ENCODE data around the gene ATF6.
"Not testable (repeated sequence)": the region's sequence is repeated elsewhere in the genome, so short reads cannot be mapped to it uniquely, and the experiment has no call there.

ATF6 gene, protein sequence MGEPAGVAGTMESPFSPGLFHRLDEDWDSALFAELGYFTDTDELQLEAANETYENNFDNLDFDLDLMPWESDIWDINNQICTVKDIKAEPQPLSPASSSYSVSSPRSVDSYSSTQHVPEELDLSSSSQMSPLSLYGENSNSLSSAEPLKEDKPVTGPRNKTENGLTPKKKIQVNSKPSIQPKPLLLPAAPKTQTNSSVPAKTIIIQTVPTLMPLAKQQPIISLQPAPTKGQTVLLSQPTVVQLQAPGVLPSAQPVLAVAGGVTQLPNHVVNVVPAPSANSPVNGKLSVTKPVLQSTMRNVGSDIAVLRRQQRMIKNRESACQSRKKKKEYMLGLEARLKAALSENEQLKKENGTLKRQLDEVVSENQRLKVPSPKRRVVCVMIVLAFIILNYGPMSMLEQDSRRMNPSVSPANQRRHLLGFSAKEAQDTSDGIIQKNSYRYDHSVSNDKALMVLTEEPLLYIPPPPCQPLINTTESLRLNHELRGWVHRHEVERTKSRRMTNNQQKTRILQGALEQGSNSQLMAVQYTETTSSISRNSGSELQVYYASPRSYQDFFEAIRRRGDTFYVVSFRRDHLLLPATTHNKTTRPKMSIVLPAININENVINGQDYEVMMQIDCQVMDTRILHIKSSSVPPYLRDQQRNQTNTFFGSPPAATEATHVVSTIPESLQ

DNA sequence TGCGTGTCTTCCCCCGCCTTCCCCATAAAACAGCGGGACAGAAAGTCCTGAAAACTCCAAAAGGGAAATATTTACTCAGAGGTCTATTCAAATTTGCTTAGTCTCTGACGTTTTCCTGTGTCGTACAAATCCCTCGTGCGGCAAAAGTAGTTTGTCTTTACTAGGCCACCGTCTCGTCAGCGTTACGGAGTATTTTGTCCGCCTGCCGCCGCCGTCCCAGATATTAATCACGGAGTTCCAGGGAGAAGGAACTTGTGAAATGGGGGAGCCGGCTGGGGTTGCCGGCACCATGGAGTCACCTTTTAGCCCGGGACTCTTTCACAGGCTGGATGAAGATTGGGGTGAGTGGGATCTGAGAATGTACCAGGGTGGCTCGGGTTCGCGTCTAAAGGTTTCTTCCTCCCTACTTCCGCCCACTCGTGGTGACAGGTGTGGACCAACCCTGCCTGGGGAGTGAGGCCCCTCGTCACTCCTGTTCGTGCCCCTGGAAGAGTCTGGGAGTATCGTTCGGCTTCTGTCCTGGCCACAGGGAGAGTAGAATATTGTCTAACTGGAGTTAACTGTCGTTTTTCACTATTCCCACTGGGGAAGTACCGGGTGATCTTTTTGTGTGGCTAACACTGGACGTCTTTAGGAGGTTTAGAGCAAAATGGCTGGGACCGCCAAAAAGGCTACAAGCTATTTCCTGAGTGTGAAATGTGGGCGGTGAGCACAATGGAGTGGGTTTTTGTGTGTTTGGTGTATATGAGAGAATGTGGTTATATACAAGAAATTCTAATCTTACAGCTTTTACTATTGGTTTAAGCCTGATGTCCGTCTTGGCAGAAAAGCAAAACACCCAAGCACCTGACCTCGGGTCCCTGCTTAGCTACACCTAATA lies at the start of gene ATF6:
Gene ATF6 (plus strand): TSS at position 219 of the 880 bp plus-strand sequence. CDS start 41 bp downstream, at position 260.
- in situ Hi-C loops (cut with MboI; ENCODE audit: low pct_unique_long_range_greater_than_20kb, low sequenced_read_pairs): no loop called here

GRCh38 chr1:161718559-161719324 lies 47.4 kb upstream of the ATF6 start:
- DNase-seq: peak; percentile 38
- in situ Hi-C loops (cut with MboI; ENCODE audit: low pct_unique_long_range_greater_than_20kb, low sequenced_read_pairs): no loop called here

More for the DNA sequence above, at the start of gene ATF6:
- DNase-seq: peak; percentile 89

DNA sequence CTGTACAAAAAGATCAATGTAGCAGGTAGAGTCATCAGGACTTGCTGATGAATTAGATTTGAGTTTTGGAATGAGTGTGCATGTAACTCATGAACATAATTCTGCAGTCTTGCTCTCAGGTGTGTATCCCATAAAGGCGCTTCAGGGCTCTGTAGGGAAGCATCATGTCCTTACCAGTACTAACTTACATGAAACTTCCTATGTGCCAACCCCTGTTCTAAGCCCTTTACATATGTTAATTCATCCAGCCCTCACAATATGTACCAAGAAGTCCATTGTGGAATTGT lies 46.9 kb upstream of the ATF6 start:
- in situ Hi-C loops (cut with MboI; ENCODE audit: low pct_unique_long_range_greater_than_20kb, low sequenced_read_pairs): no loop called here

GRCh38 chr1:161720422-161720821 lies 45.7 kb upstream of the ATF6 start:
- DNase-seq: no peak
- in situ Hi-C loops (cut with MboI; ENCODE audit: low pct_unique_long_range_greater_than_20kb, low sequenced_read_pairs): no loop called here

More for the DNA sequence above, 46.9 kb upstream of the ATF6 start:
- DNase-seq: no peak

GRCh38 chr1:161720956-161721737 lies 45.0 kb upstream of the ATF6 start, which contains the start of gene FCRLB:
Gene FCRLB (plus strand): TSS chr1:161721544. CDS start chr1:161722673, 1,129 bp downstream.
- in situ Hi-C loops (cut with MboI; ENCODE audit: low pct_unique_long_range_greater_than_20kb, low sequenced_read_pairs): no loop called here
- no peak for DNase-seq

GRCh38 chr1:161721738-161722343 lies 44.3 kb upstream of the ATF6 start:
- peak; percentile 63 for DNase-seq
- in situ Hi-C loops (cut with MboI; ENCODE audit: low pct_unique_long_range_greater_than_20kb, low sequenced_read_pairs): no loop called here

GRCh38 chr1:161722406-161722805 lies 43.7 kb upstream of the ATF6 start:
- no peak for DNase-seq

GRCh38 chr1:161723459-161724141 lies 42.5 kb upstream of the ATF6 start:
- in situ Hi-C loops (cut with MboI; ENCODE audit: low pct_unique_long_range_greater_than_20kb, low sequenced_read_pairs): no loop called here

More at GRCh38 chr1:161722406-161722805, 43.7 kb upstream of the ATF6 start:
- in situ Hi-C loops (cut with MboI; ENCODE audit: low pct_unique_long_range_greater_than_20kb, low sequenced_read_pairs): no loop called here

DNA sequence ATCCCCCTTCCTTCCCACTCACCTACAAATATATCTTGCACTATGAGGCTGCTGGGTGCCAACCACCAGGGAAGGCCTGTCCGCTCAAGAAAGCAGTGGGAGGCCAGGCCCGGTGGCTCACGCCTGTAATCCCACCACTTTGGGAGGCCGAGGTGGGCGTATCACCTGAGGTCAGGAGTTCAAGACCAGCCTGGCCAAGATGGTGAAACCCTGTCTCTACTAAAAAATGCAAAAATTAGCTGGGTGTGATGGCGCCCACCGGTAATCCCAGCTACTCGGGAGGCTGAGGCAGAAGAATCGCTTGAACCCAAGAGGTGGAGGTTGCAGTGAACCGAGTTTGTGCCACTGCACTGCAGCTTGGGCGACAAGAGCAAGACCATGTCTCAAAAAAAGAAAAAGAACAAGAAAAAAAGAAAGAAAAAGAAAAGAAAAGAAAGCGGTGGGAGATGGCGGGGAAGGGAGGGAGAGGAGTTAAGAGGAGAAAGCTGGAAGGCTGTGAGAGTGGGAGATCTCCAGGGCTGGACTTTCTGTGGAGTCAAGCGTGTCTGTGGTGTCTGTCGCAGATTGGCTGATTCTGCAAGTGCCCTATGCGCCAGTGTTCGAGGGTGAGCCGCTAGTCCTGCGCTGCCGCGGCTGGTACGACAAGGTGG lies 40.7 kb upstream of the ATF6 start:
- in situ Hi-C loops (cut with MboI; ENCODE audit: low pct_unique_long_range_greater_than_20kb, low sequenced_read_pairs); DNase-seq: not testable (repeated sequence)

More at GRCh38 chr1:161723459-161724141, 42.5 kb upstream of the ATF6 start:
- no peak for DNase-seq

GRCh38 chr1:161725908-161726472 lies 40.1 kb upstream of the ATF6 start:
- in situ Hi-C loops (cut with MboI; ENCODE audit: low pct_unique_long_range_greater_than_20kb, low sequenced_read_pairs): no loop called here
- peak; percentile 56 for DNase-seq

DNA sequence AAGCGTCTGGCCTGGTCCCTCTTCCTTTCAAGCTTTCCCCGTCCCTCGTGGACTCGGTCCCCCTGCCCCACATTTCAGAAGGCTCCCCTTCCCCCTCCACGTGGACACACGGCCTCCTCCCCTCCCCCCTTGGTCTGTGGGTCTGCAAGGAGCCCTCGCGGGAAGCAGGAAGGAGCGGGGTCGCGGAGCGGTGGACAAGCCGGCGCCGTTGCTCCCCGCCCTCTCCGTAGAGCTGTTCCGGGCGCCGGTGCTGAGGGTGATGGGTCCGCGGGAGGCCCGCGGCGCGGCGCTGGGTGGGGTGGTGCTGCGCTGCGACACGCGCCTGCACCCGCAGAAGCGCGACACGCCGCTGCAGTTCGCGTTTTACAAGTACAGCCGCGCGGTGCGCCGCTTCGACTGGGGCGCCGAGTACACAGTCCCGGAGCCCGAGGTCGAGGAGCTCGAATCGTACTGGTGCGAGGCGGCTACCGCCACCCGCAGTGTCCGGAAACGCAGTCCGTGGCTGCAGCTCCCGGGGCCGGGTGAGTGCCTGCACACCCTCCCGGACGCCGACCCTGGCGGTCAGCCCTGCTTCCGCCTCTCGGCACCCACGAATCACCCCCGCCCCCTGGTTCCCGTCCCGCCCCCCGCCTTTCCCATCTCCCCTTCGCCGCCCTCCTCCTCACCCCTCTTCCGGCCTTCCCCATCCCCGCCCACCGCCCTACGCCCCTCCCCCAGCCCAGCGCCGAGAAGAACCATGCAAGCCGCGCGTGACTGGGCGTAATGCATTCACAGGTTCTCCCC lies 39.5 kb upstream of the ATF6 start:
- DNase-seq: peak; percentile 60

GRCh38 chr1:161727256-161727924 lies 38.7 kb upstream of the ATF6 start:
- DNase-seq: peak; percentile 79
- in situ Hi-C loops (cut with MboI; ENCODE audit: low pct_unique_long_range_greater_than_20kb, low sequenced_read_pairs): no loop called here

More for the DNA sequence above, 39.5 kb upstream of the ATF6 start:
- in situ Hi-C loops (cut with MboI; ENCODE audit: low pct_unique_long_range_greater_than_20kb, low sequenced_read_pairs): no loop called here

GRCh38 chr1:161728376-161729226 lies 37.5 kb upstream of the ATF6 start:
- in situ Hi-C loops (cut with MboI; ENCODE audit: low pct_unique_long_range_greater_than_20kb, low sequenced_read_pairs): no loop called here

DNA sequence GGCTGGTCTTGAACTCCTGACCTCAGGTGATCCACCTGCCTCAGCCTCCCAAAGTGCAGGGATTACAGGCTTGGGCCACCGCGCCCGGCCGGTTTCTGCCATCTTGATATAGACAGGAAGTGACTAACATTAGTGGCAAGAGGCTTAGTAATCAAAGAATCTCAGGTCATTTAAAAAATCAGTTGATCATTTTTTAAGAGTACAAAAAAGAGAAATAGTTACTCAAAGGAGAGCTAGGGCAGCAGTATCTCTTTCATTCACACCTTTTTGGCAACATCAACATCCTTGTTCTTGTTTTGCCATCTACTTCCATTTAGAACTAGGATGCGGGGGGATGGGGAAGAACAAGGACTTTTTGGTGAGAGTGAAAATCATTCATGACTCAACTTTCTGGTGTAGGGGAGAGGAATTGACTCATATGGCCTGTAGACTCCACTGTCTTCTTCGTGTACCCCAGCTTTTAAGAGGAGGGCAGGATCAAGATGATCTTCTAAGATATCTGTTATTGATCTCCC lies 36.0 kb upstream of the ATF6 start:
- in situ Hi-C loops (cut with MboI; ENCODE audit: low pct_unique_long_range_greater_than_20kb, low sequenced_read_pairs): no loop called here
- DNase-seq: peak; percentile 44

More at GRCh38 chr1:161728376-161729226, 37.5 kb upstream of the ATF6 start:
- no peak for DNase-seq
